WTC11 (cell line): ENCODE measurements around the gene CENPF. TPM values are rescaled to one million over a fixed set of nuclear protein-coding genes. Genes with fewer than 3 reads are reported as not detected.

Source experiments
- ATAC-seq: fragments of 200-7000 bp; cut with Tn5 transposase; 2 replicates; pipeline ENCODE4 v1.10.0; 2021; ENCODE audit warnings: mild to moderate bottlenecking, moderate library complexity
- CTCF ChIA-PET: fragments of 300-600 bp; sonication (Branson Sonifier 250); formaldehyde crosslinking; loops from one replicate; lab custom pipeline; 2021; ENCODE audit warnings: antibody characterized with exemption; lab: Charles Lee
- POLR2A ChIA-PET: fragments of 350-600 bp; sonication (Branson Sonifier 250); formaldehyde crosslinking; loops from one replicate; lab custom pipeline; 2021; ENCODE audit warnings: antibody characterized with exemption; lab: Charles Lee
- DNase-seq: peaks from one replicate; pipeline ENCODE4 v3.0.0; 2021; ENCODE audit warnings: low spot score
- H3K27ac Mint-ChIP-seq: 2 replicates; pipeline ENCODE4 v1.8.0; 2021; ENCODE audit warnings: mixed read lengths
- H3K27me3 Mint-ChIP-seq: 2 replicates; pipeline ENCODE4 v1.8.0; 2021; ENCODE audit warnings: low read depth, mild to moderate bottlenecking, moderate library complexity, mixed read lengths
- H3K36me3 Mint-ChIP-seq: 2 replicates; pipeline ENCODE4 v1.8.0; 2021; ENCODE audit warnings: mixed read lengths
- H3K4me1 Mint-ChIP-seq: 2 replicates; pipeline ENCODE4 v1.8.0; 2022; ENCODE audit warnings: mixed read lengths
- H3K4me3 Mint-ChIP-seq: 2 replicates; pipeline ENCODE4 v1.8.0; 2021; ENCODE audit warnings: mild to moderate bottlenecking, moderate library complexity, mixed read lengths
- H3K9me3 Mint-ChIP-seq: 2 replicates; pipeline ENCODE4 v1.8.0; 2021; ENCODE audit warnings: mixed read lengths
- AFF4 ChIP-seq: sonication (generic); formaldehyde crosslinking; IDR thresholded peaks from 2 replicates; pipeline ENCODE4 v1.8.1; 2023; ENCODE audit warnings: mild to moderate bottlenecking, missing genetic modification reagents, borderline replicate concordance
- CREM ChIP-seq: sonication (generic); formaldehyde crosslinking; IDR thresholded peaks from 2 replicates; pipeline ENCODE4 v1.8.1; 2022; ENCODE audit warnings: mild to moderate bottlenecking, missing genetic modification reagents, moderate library complexity
- ESRRA ChIP-seq: sonication (generic); formaldehyde crosslinking; IDR thresholded peaks from 2 replicates; pipeline ENCODE4 v1.8.1; 2022; ENCODE audit warnings: mild to moderate bottlenecking, missing genetic modification reagents, borderline replicate concordance
- ETV6 ChIP-seq: sonication (generic); formaldehyde crosslinking; IDR thresholded peaks from 2 replicates; pipeline ENCODE4 v1.8.1; 2022; ENCODE audit warnings: mild to moderate bottlenecking, missing genetic modification reagents
- FOXP1 ChIP-seq: sonication (generic); formaldehyde crosslinking; IDR thresholded peaks from 2 replicates; pipeline ENCODE4 v1.8.0; 2022; ENCODE audit warnings: missing genetic modification reagents, mild to moderate bottlenecking, moderate library complexity, borderline replicate concordance
- JAZF1 ChIP-seq: fragments of 250-450 bp; sonication (Bioruptor Pico); IDR thresholded peaks from 2 replicates; pipeline ENCODE4 v1.9.0; 2021; ENCODE audit warnings: moderate library complexity, mild to moderate bottlenecking, inconsistent platforms
- SP1 ChIP-seq: sonication (generic); formaldehyde crosslinking; conservative IDR thresholded peaks from 2 replicates; pipeline ENCODE4 v1.8.1; 2022; ENCODE audit warnings: missing genetic modification reagents
- STAT6 ChIP-seq: sonication (generic); formaldehyde crosslinking; conservative IDR thresholded peaks from 2 replicates; pipeline ENCODE4 v1.8.1; 2023; ENCODE audit warnings: mild to moderate bottlenecking, low read depth, missing genetic modification reagents, moderate library complexity
- TEAD4 ChIP-seq: sonication (generic); formaldehyde crosslinking; IDR thresholded peaks from 2 replicates; pipeline ENCODE4 v1.8.0; 2022; ENCODE audit warnings: mild to moderate bottlenecking, missing genetic modification reagents
- ZNF121 ChIP-seq: sonication (generic); formaldehyde crosslinking; IDR thresholded peaks from 2 replicates; pipeline ENCODE4 v1.8.0; 2023; ENCODE audit warnings: missing genetic modification reagents
- ZSCAN18 ChIP-seq: fragments of 250-450 bp; sonication (Bioruptor Pico); IDR thresholded peaks from 2 replicates; pipeline ENCODE4 v2.1.2; 2022; ENCODE audit warnings: mild to moderate bottlenecking, moderate library complexity
- total RNA-seq: library from RNA; stranded (reverse); gene quantifications from 3 replicates; pipeline ENCODE4 v1.2.3, GENCODE V29; 2021

Gene CENPF
- total RNA-seq, 1 experiment from 2014 or later, result 166 TPM

GRCh38 chr1:214709241-214709640 lies 106.2 kb downstream of the CENPF start:
- no peak for ATAC-seq
- H3K9me3 Mint-ChIP-seq, result peaks cover 9% of the 10 kb centered on the region
- TF ChIP-seq STAT6 (no peak), ESRRA (CRISPR knock-in tag) (no peak), AFF4 (no peak), ZSCAN18 (no peak), ZNF121 (CRISPR knock-in tag) (no peak)
- TF ChIP-seq, all 79 proteins: peak for 0
- no peak overlapping the region for H3K27ac Mint-ChIP-seq
- no peak overlapping the region for H3K4me3 Mint-ChIP-seq
- no peaks in the 10 kb centered on the region for H3K27me3 Mint-ChIP-seq
- ChIA-PET CTCF (no interaction called here), POLR2A (no interaction called here)
- no peak for DNase-seq
- H3K36me3 Mint-ChIP-seq, result no peaks in the 10 kb centered on the region
- H3K4me1 Mint-ChIP-seq, result no peaks in the 10 kb centered on the region

- ChIA-PET POLR2A (no interaction called here), CTCF (no interaction called here)
- TF ChIP-seq ETV6 (CRISPR knock-in tag) (no peak), FOXP1 (no peak), JAZF1 (CRISPR knock-in tag) (no peak), SP1 (CRISPR knock-in tag) (no peak), TEAD4 (CRISPR knock-in tag) (no peak), CREM (CRISPR knock-in tag) (no peak)
- Mint-ChIP-seq H3K4me3 (no peak overlapping the region), H3K9me3 (no peaks in the 10 kb centered on the region), H3K27ac (no peak overlapping the region), H3K27me3 (no peaks in the 10 kb centered on the region), H3K4me1 (no peaks in the 10 kb centered on the region), H3K36me3 (no peaks in the 10 kb centered on the region)
- no peak for ATAC-seq
- DNase-seq, result no peak
Observed at GRCh38 chr1:214712737-214713136, 109.7 kb downstream of the CENPF start.

Other genes with a start within 250 kb of the CENPF start
- gene PTPN14, start 51.6 kb upstream of the CENPF start, total RNA-seq, result 83.3 to 88.4 TPM (median 86.4 TPM) in 3 replicates